HG02870 (cell line): Measurements from ENCODE around the gene CDCA8.

Experiments
- ATAC-seq: cut with Tn5 transposase; IDR thresholded peaks from one replicate; pipeline ENCODE4 v1.9.1; 2021; ENCODE audit warnings: mild to moderate bottlenecking, moderate library complexity; ENCODE audit not compliant: unreplicated experiment

CDCA8 gene

GRCh38 chr1:37714689-37715088 is 22.4 kb downstream of the CDCA8 start:
- no peak for ATAC-seq

DNA sequence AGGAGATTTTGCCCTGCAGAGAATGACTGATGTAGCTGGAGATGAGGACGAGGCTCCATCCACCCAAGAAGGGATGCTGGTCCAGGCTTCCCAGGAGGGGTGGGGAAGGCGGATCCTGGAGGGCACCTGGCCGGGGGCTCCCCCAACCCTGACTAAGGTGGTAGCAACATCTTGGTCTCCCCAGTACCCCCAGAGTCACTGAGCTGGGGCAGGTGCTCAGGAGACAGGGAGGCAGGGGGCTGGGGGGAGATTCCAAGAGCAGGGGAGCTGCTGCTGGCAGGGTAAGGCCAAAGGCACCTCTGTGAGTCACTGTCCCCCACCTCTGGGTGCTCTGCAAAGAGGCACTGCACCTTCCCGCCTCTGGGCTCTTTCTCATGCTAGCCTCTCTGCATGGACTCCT is 24.0 kb downstream of the CDCA8 start:
- ATAC-seq, result no peak

GRCh38 chr1:37717631-37718030 is 25.3 kb downstream of the CDCA8 start:
- ATAC-seq, result no peak

DNA sequence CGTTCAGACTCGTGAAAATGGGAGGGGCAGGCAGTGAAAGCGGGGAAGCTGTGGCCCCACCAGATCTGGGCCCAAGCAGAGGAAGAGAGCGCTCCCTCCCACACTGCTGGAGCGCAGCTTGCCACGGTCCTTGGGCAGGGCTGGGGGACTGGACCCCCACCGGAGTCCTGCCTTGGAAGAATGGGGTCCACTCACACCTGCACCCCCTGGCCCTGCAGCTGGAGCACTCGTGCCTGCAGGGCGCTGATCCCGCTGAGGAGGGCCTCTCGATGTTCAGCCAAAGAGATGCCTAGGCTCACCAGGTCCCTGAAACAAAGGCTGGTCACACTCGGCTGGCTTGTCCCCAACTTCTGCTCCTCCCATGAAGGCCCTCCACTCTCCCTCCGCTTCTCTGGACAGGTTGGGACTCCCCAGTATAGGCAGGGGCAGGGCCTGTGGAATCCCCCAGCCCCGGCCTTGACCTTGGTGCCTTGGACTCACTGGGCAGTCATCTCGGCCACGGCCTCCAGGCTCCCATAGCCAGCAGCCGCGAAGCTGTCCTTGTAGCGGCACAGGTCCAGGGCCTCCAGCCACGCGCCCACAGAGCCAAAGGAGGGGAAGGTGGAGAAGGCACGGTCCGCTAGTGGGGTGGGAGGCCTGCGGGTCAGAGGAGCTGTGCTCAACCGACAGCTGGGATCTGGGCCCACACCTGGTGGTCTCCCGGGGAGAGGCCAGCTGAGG is 26.0 kb downstream of the CDCA8 start:
- ATAC-seq, result no peak

GRCh38 chr1:37718901-37719571 is 26.7 kb downstream of the CDCA8 start:
- ATAC-seq, result no peak

DNA sequence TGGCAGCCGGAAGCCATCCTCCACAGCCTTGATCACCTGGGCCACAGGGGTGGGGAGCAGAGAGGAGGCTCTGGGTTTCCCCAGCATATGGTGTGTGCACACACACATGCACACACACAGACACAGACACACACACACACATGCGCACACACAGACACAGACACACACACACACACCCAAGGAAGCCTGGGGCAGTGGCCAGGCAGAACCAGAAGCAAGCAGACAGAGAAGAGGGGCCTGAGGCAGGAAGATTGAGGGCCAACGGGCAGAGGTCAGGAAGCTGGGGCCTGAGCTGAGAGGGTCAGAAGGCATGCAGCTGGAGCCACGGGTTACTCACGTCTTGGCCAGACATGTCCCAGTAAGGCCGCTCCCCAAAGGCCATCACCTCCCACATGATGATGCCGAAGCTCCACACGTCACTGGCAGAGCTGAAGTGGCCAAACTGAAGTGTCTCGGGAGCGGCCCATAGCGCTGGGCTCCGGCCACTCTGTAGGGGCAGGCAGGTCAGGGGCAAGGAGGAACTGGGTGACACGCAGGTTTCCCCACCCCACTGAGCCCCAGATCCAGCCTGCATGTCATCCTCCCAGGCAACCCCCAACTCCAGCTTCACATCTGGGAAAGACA is 27.4 kb downstream of the CDCA8 start:
- no peak for ATAC-seq

DNA sequence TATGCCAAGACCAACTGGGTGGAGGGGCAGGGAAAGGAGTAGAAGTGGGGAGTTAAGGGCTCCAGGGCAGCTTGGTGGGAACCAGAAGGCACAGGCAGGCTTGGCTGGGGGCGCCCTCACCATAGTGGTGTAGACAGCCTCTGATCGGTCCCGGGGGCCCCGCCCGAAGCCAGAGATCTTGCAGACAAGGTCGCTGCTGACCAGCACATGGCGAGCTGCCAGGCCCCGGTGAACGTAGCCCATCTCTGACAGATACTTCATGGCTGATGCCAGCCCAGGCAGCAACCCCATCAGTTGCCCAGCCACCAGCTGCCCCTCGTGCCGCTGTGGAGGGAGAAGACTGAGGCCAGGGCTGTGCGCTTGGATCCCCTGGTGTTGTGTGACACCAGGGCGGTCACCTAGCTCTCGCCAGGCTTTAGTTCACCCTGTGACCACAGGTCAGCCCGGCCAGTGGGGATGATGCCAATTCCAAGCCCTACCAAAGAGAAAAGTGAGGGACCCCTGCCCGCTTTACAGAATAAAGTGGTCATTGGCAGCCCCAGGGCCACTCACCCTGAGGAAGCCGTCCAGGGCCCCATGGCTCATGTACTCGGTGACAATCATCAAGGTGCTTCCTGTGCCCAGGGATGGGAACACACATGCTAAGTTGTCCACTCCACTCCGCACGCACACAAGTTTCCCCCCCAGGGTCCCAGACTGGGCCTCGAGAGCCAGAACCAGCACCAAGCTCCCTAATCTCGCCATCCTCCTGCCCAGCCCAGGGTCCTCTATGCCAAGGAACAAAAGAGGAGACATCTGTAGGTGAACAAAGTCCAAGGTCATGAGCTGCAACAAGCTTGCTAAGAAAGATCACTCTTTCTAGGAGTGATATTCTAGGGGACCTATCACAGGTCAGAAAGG is 28.2 kb downstream of the CDCA8 start:
- ATAC-seq, result no peak

GRCh38 chr1:37721565-37721964 is 29.2 kb downstream of the CDCA8 start:
- ATAC-seq, result no peak

DNA sequence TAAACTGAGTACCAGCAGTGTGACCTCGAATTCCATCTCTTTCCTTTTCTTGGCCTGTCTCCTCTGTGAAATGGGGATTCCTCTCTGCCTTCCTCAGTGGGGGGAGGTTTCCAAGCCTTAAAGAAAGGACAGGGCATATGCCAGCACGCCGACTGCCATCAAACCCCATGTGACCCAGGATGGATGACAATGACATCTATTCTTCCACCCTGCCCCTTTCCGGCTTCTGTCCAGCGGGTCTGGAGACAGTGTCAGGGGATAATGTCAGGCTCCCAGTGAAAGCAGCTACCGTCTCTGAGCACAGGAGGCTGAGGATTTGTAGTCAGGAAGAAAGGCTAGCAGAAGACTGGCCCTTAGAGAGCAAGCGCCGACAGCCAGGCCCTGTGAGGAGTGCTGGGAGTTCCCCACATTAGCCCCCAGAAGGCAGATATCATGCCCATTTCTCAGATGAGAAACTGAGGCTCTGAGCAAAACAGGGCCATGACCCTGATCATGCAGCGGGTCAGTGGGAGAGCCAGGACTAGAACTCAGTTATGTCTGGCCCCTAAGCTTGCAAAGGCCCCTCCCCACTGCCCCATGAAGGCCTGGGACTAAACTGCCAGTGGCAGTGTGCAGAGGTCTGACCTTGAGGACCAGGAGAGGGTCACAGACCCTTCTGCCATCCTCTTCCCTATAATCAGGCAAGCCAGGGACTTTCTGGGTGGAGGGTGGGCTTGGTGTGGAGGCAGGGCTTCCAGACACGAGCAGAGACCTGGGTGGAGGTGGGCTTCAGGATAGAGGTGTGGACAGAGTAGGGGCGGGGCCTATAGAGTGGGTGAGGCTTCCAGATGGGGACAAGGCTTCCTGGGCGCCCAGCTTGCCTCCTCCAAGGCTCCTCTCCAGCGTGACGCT is 30.1 kb downstream of the CDCA8 start:
- ATAC-seq, result no peak

GRCh38 chr1:37723072-37723389 is 30.7 kb downstream of the CDCA8 start:
- ATAC-seq, result no peak

GRCh38 chr1:37723390-37724078 is 31.2 kb downstream of the CDCA8 start:
- ATAC-seq, result no peak

DNA sequence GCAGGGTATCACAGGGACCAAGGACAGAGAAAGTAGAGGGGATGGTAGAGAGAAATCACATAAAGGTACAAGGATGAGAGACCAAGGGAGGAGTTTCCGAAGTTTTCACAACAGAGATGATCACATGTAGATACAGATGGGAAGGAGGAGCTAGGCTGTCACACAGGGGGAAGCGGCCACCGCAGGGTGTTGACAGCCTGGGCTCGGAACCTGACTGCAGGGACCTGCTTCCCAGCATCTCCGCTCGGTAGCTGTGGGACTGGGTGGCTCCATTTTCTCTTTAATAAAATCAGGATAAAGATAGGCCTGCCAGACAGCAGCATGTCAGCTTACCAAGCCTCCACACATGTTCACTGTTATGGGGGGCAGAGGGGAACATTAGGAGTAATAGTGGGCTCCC is 32.3 kb downstream of the CDCA8 start:
- ATAC-seq, result no peak

DNA sequence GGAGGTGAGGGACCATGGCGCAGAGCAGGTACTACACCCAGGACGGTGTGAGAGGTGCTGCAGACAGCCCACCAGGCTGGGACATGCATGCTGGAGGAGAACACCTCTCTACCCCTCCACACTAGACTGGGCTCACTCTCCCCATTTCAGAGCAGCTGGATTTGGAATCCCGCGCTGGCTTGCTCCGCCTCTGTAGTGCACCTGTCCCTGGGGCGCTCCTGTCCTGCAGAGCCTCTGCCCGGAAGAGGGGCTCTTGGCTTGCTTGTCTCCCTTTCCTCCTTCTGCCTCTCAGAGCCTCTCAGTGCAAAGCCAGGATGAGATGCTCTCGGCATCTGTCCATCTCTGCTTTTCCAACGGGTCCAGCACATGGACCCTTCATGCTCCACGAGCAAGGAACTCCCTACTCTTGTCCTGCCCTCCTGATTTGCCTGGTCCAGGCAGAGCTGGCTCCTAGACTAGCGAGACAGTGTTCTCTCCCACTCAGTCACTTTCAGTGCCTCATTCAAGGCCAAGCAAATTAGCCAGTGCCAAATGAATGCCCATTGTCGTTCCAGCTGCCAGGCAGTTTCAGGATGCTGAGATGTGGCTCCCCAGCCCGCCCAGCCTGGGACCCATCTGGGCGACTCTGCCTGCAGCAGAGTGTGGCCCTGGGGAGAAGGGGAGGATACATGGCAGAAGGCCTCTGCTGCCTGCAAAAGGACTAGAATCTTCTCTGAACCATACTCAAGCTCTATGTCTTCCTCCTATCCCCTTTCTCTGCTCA is 33.7 kb downstream of the CDCA8 start:
- no peak for ATAC-seq

- no peak for ATAC-seq
These were observed 34.7 kb downstream of the CDCA8 start for GRCh38 chr1:37726751-37727585.

GRCh38 chr1:37728416-37728815 is 36.1 kb downstream of the CDCA8 start:
- no peak for ATAC-seq

DNA sequence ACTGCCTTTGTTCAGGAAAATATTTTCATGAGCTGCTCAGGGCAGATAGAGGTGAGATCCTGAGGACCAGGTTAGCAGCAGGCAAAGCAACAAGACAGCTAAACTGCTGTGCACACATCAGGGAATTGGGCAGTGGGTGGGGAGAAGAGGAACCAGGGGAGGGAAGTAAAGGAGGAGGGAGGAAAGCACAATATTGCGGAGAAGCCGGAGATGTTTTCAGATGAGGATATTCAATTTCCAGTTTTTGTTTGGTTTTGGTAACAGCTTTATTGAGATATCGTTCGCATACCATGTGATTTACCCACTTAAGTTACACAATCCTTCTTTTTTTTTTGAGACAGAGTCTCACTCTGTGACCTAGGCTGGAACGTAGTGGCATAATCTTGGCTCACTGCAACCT is 38.1 kb downstream of the CDCA8 start:
- no peak for ATAC-seq

DNA sequence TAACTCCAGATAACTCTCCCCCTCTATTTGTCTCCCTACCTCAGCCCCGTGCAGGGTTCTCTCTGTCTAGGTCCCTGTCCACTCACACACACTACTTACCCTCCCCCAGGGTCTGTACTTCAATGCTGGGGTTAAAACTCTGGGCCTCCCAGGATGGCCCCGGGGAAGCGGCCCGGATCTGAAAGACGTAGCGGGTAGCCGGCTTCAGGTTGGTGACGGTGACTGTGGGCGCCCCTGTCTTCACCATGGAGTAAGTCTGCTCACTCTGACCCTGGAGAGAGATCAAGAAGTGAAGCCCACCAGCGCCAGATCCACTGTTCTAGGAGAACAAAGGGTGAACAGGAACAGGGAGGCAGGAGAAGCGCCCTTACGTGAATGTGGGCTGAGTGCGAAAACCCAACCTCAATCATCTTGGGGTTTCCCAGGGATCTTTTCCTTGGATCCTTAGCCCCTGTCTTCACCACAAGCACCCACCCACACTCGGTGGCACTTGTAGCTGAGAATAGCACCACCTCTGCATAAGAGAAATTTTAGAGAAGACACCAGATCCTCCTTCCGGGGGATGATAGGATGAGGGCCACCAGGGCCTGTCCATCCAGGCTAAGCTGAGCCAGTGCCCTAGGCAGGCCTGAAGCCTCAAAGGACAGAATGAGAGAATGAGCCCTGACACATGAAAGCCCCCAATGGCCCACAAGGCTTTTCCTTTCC is 39.1 kb downstream of the CDCA8 start:
- no peak for ATAC-seq
